IMR-90 (cell line): ENCODE data around the gene FBXW11. TPM values are rescaled to one million over a fixed set of nuclear protein-coding genes. Genes with fewer than 3 reads are reported as not detected.

Experiments
- ATAC-seq: fragments of 200-7000 bp; cut with Tn5 transposase; 2 replicates; pipeline ENCODE4 v1.9.1; 2020; ENCODE audit warnings: low read depth, mild to moderate bottlenecking, moderate library complexity
- BruUV-seq: library from RNA; stranded (reverse); fragments of 400-500 nt; replicated peaks from 2 replicates; lab custom pipeline; 2021; lab: Mats Ljungman, UMichigan
- CTCF ChIA-PET: fragments of 300-600 bp; formaldehyde crosslinking; extraction: SDS; loops from one replicate; lab custom pipeline; 2021; ENCODE audit warnings: antibody characterized with exemption; lab: Yijun Ruan, JAX
- POLR2A ChIA-PET: fragments of 300-600 bp; sonication (Branson Sonifier 250); formaldehyde crosslinking; loops from one replicate; lab custom pipeline; 2022; ENCODE audit warnings: antibody characterized with exemption; ENCODE audit not compliant: unreplicated experiment; lab: Charles Lee
- DNase-seq: peaks from one replicate; pipeline ENCODE4 v3.0.0; 2013
- H2AFZ ChIP-seq: replicated peaks from 2 replicates; pipeline ENCODE3; 2013; ENCODE audit warnings: low read length, mild to moderate bottlenecking; ENCODE audit not compliant: poor library complexity
- H2AK5ac ChIP-seq: 2 replicates; pipeline ENCODE4 v1.6.1; 2013; ENCODE audit warnings: low read depth, low read length, inconsistent platforms
- H2AK9ac ChIP-seq: replicated peaks from 2 replicates; pipeline ENCODE3; 2013; ENCODE audit warnings: mild to moderate bottlenecking, low read depth, low read length, moderate library complexity; ENCODE audit not compliant: poor library complexity
- H2BK120ac ChIP-seq: 2 replicates; pipeline ENCODE4 v1.6.1; 2013; ENCODE audit warnings: low read depth, low read length, inconsistent platforms
- H2BK15ac ChIP-seq: 3 replicates; pipeline ENCODE4 v1.6.1; 2013; ENCODE audit warnings: low read depth, low read length, inconsistent platforms
- H2BK20ac ChIP-seq: 2 replicates; pipeline ENCODE4 v1.6.1; 2013; ENCODE audit warnings: low read depth, mild to moderate bottlenecking, inconsistent platforms, low read length, moderate library complexity
- H2BK5ac ChIP-seq: 2 replicates; pipeline ENCODE4 v1.6.1; 2013; ENCODE audit warnings: mild to moderate bottlenecking, low read depth, low read length, inconsistent platforms; ENCODE audit not compliant: poor library complexity, severe bottlenecking
- H3K14ac ChIP-seq: replicated peaks from 2 replicates; pipeline ENCODE4 v1.6.1; 2013; ENCODE audit warnings: low read depth, low read length, inconsistent platforms
- H3K18ac ChIP-seq: 2 replicates; pipeline ENCODE4 v1.6.1; 2013; ENCODE audit warnings: low read depth, low read length, control low read depth
- H3K23ac ChIP-seq: 2 replicates; pipeline ENCODE4 v1.6.1; 2013; ENCODE audit warnings: low read depth, low read length, inconsistent platforms
- H3K27ac ChIP-seq: 2 replicates; pipeline ENCODE4 v1.5.1; 2013; ENCODE audit warnings: mild to moderate bottlenecking, control low read depth, low read length; ENCODE audit not compliant: insufficient read depth
- H3K27me3 ChIP-seq: 2 replicates; pipeline ENCODE4 v1.6.1; 2013; ENCODE audit warnings: low read length; ENCODE audit not compliant: control insufficient read depth, insufficient read depth
- H3K36me3 ChIP-seq: 2 replicates; pipeline ENCODE4 v1.6.1; 2013; ENCODE audit warnings: low read length, mixed read lengths; ENCODE audit not compliant: control insufficient read depth, insufficient read depth
- H3K4ac ChIP-seq: 2 replicates; pipeline ENCODE4 v1.6.1; 2013; ENCODE audit warnings: low read depth, low read length, inconsistent platforms
- H3K4me1 ChIP-seq: 2 replicates; pipeline ENCODE4 v1.6.1; 2013; ENCODE audit warnings: low read length, mixed read lengths; ENCODE audit not compliant: control insufficient read depth, insufficient read depth
- H3K4me2 ChIP-seq: 2 replicates; pipeline ENCODE4 v1.6.1; 2013; ENCODE audit warnings: low read depth, mild to moderate bottlenecking, control low read depth, low read length, moderate library complexity
- H3K4me3 ChIP-seq: 2 replicates; pipeline ENCODE4 v1.5.1; 2013; ENCODE audit warnings: low read depth, mild to moderate bottlenecking, control low read depth, low read length, moderate library complexity; ENCODE audit not compliant: insufficient read depth
- H3K56ac ChIP-seq: 2 replicates; pipeline ENCODE4 v1.6.1; 2013; ENCODE audit warnings: low read length, inconsistent platforms; ENCODE audit not compliant: insufficient read depth; ENCODE audit errors: extremely low read depth
- H3K79me1 ChIP-seq, 2 experiments: 2 replicates each; pipeline ENCODE4 v1.6.1; 2013; ENCODE audit warnings: low read length in 2 of 2, inconsistent platforms in 1 of 2, low read depth in 1 of 2
- H3K9ac ChIP-seq: 2 replicates; pipeline ENCODE4 v1.6.1; 2013; ENCODE audit warnings: low read depth, low read length, control low read depth
- H3K9me1 ChIP-seq: 2 replicates; pipeline ENCODE4 v1.6.1; 2013; ENCODE audit warnings: low read length, inconsistent platforms; ENCODE audit not compliant: insufficient read depth
- H3K9me3 ChIP-seq: 2 replicates; pipeline ENCODE4 v1.6.1; 2013; ENCODE audit warnings: low read length; ENCODE audit not compliant: control insufficient read depth, insufficient read depth
- H4K20me1 ChIP-seq: 2 replicates; pipeline ENCODE4 v1.6.1; 2013; ENCODE audit warnings: low read length, inconsistent platforms; ENCODE audit not compliant: insufficient read depth
- H4K5ac ChIP-seq: 2 replicates; pipeline ENCODE4 v1.6.1; 2013; ENCODE audit warnings: mild to moderate bottlenecking, low read depth, low read length, control low read depth
- H4K8ac ChIP-seq, 2 experiments: 2 replicates each; pipeline ENCODE4 v1.6.1; 2013; ENCODE audit warnings: low read depth in 2 of 2, low read length in 2 of 2, control low read depth in 1 of 2, inconsistent platforms in 1 of 2
- H4K91ac ChIP-seq: 2 replicates; pipeline ENCODE4 v1.6.1; 2013; ENCODE audit warnings: low read depth, low read length, inconsistent platforms; ENCODE audit not compliant: insufficient read depth
- CEBPB ChIP-seq: IDR thresholded peaks from 2 replicates; pipeline ENCODE4 v1.6.1; 2012; ENCODE audit warnings: low read depth, low read length, improper control_type of control experiment
- POLR2A ChIP-seq: IDR thresholded peaks from 2 replicates; pipeline ENCODE4 v1.6.1; 2012; ENCODE audit warnings: mild to moderate bottlenecking, low read depth, low read length
- RCOR1 ChIP-seq: IDR thresholded peaks from 2 replicates; pipeline ENCODE4 v1.6.1; 2012; ENCODE audit warnings: mild to moderate bottlenecking, low read length, improper control_type of control experiment; ENCODE audit not compliant: insufficient replicate concordance
- WGBS, 2 experiments: methylation state at CpG; one replicate each; pipeline versions ENCODE4 v1.1.5 to v1.1.7; 2013; ENCODE audit warnings: missing lambda C conversion rate in 2 of 2; ENCODE audit not compliant: insufficient read length in 1 of 2; ENCODE audit errors: extremely low coverage in 2 of 2; 5-methylcytosine and 5-hydroxymethylcytosine counted together
- dilution Hi-C: fragments of 300-500 bp; cut with HindIII; formaldehyde crosslinking; loops from one replicate; pipeline ENCODE4 v1.14.3; 2018; ENCODE audit warnings: low sequenced_read_pairs; ENCODE audit not compliant: unreplicated experiment
- in situ Hi-C: fragments of 300-500 bp; cut with MboI; formaldehyde crosslinking; loops from 3 replicates; pipeline ENCODE4 v1.14.3; 2019; ENCODE audit warnings: low sequenced_read_pairs, inconsistent platforms, mixed read lengths
- intact Hi-C: fragments of 100-400 bp; cut with micrococcal nuclease; formaldehyde crosslinking; loops from 2 replicates; pipeline ENCODE4 v1.10.0; 2022
- polyA plus RNA-seq, 3 experiments: library from polyadenylated mRNA; depleted of rRNA; stranded (reverse); fragments of >200 nt; gene quantifications; 2 replicates each; pipeline ENCODE4 v1.2.3, GENCODE V29; 2012; ENCODE audit warnings: low replicate concordance in 1 of 3
- total RNA-seq: library from RNA; depleted of rRNA; stranded (reverse); fragments of >200 nt; gene quantifications from 2 replicates; pipeline ENCODE4 v1.2.3, GENCODE V29; 2012
- TF ChIP-seq, protein P1 (sequence below): conservative IDR thresholded peaks from 2 replicates; pipeline ENCODE4 v1.5.1; 2012; ENCODE audit warnings: mild to moderate bottlenecking, low read depth, low read length, improper control_type of control experiment

Gene FBXW11
- total and polyA plus RNA-seq, 2 of the 4 experiments (the other 2 are of a cell fraction): 34.3 to 97.1 TPM

DNA sequence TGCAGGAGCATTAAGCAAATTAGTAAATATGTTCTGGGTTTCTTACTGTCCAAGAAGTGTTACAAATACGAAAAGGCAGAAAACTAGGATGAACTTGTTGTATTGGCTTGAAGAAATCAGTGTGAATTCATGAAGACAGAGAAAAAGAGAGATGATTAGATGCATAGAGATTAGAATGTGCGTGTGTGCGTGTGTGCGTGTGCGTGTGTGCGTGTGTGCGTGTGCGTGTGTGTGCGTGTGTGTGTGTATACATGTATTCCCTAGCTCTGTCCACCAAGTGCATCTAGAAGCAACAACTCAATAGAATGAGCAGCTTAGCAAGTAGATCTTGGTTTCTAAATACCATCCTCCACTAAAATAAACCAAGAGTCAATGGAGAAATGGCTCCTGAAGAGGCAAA, 179.3 kb downstream of the FBXW11 start:
- POLR2A ChIA-PET: no interaction called here
- Histone ChIP-seq H4K91ac (no peak overlapping the region), H2BK20ac (no peak overlapping the region), H3K79me1 (no peaks in the 10 kb centered on the region), H4K8ac (no peak overlapping the region), H3K18ac (no peak overlapping the region), H3K23ac (no peak overlapping the region), H3K27ac (no peak overlapping the region), H2BK15ac (no peak overlapping the region), H3K14ac (no peak overlapping the region), H2AK9ac (no peak overlapping the region), H3K9me3 (peaks cover 5% of the 10 kb centered on the region), H2AFZ (no peak overlapping the region), H4K5ac (no peak overlapping the region), H2AK5ac (no peak overlapping the region), H3K4me2 (no peak overlapping the region), H2BK120ac (no peak overlapping the region), H3K27me3 (peaks cover 10% of the 10 kb centered on the region), H3K36me3 (no peaks in the 10 kb centered on the region), H2BK5ac (no peak overlapping the region), H3K4me1 (no peaks in the 10 kb centered on the region), H3K9ac (no peak overlapping the region), H3K4ac (no peak overlapping the region), H3K9me1 (no peaks in the 10 kb centered on the region), H3K4me3 (no peak overlapping the region), H3K56ac (no peak overlapping the region), H4K20me1 (no peaks in the 10 kb centered on the region)
- no peak for ATAC-seq
- in situ Hi-C loops: no loop called here
- dilution Hi-C loops: no loop called here
- WGBS, 2 experiments: 67 to 100% methylated on average over 1 to 2 of the region's 9 CpGs
- CTCF ChIA-PET: no interaction called here
- BruUV-seq: no TSS peak
- DNase-seq: no peak
- intact Hi-C loops: no loop called here
- TF ChIP-seq, protein P1, sequence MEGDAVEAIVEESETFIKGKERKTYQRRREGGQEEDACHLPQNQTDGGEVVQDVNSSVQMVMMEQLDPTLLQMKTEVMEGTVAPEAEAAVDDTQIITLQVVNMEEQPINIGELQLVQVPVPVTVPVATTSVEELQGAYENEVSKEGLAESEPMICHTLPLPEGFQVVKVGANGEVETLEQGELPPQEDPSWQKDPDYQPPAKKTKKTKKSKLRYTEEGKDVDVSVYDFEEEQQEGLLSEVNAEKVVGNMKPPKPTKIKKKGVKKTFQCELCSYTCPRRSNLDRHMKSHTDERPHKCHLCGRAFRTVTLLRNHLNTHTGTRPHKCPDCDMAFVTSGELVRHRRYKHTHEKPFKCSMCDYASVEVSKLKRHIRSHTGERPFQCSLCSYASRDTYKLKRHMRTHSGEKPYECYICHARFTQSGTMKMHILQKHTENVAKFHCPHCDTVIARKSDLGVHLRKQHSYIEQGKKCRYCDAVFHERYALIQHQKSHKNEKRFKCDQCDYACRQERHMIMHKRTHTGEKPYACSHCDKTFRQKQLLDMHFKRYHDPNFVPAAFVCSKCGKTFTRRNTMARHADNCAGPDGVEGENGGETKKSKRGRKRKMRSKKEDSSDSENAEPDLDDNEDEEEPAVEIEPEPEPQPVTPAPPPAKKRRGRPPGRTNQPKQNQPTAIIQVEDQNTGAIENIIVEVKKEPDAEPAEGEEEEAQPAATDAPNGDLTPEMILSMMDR: no peak
- TF ChIP-seq CEBPB (no peak), POLR2A (no peak), RCOR1 (no peak)
